Lung (tissue), 12 donors: Measurements from ENCODE around the gene RIC8B. TPM values are rescaled to one million over a fixed set of nuclear protein-coding genes. Genes with fewer than 3 reads are reported as not detected.

ENCODE experiments used
- ATAC-seq: fragments of 200-7000 bp; cut with Tn5 transposase; one replicate; pipeline ENCODE4 v1.9.1; 2020; ENCODE audit warnings: moderate number of reproducible peaks; ENCODE audit not compliant: insufficient read depth, low FRiP score
- DNase-seq, 3 donors: peaks; one replicate each; pipeline ENCODE4 v3.0.0-alpha.2; 2013 to 2017
- H3K27ac ChIP-seq, 2 donors: one replicate each; pipeline ENCODE4 v1.5.1; 2013; ENCODE audit warnings: mild to moderate bottlenecking in 2 of 2, moderate library complexity in 2 of 2, control low read depth in 1 of 2, inconsistent platforms in 1 of 2, low read depth in 1 of 2, low read length in 1 of 2
- H3K27me3 ChIP-seq, 3 donors: one replicate each; pipeline ENCODE4 v1.5.1; 2013; ENCODE audit warnings: low read length in 2 of 3; ENCODE audit not compliant: control insufficient read depth in 3 of 3, insufficient read depth in 3 of 3
- H3K36me3 ChIP-seq, 4 donors: one replicate each; pipeline ENCODE4 v1.5.1; 2013; ENCODE audit warnings: low read length in 4 of 4, mild to moderate bottlenecking in 1 of 4, moderate library complexity in 1 of 4; ENCODE audit not compliant: control insufficient read depth in 4 of 4, insufficient read depth in 4 of 4
- H3K4me1 ChIP-seq, 5 donors: one replicate each; pipeline ENCODE4 v1.5.1; 2013; ENCODE audit warnings: low read length in 5 of 5, mild to moderate bottlenecking in 2 of 5, moderate library complexity in 1 of 5; ENCODE audit not compliant: control insufficient read depth in 5 of 5, insufficient read depth in 5 of 5
- H3K4me3 ChIP-seq: one replicate; pipeline ENCODE4 v1.5.1; 2013; ENCODE audit warnings: mild to moderate bottlenecking, control low read depth, moderate library complexity
- H3K9ac ChIP-seq, 2 donors: one replicate each; pipeline ENCODE4 v1.5.1; 2013; ENCODE audit warnings: low read length in 2 of 2, control low read depth in 1 of 2; ENCODE audit not compliant: insufficient read depth in 1 of 2
- H3K9me3 ChIP-seq, 4 donors: one replicate each; pipeline ENCODE4 v1.5.1; 2013; ENCODE audit warnings: low read length in 3 of 4, mild to moderate bottlenecking in 1 of 4, moderate library complexity in 1 of 4; ENCODE audit not compliant: control insufficient read depth in 4 of 4, insufficient read depth in 3 of 4
- WGBS, 2 donors: extraction: QIAGEN DNeasy Blood & Tissue Kit; methylation state at CpG; one replicate each; pipeline ENCODE4 v1.1.7; 2013; 5-methylcytosine and 5-hydroxymethylcytosine counted together
- polyA plus RNA-seq, 2 donors: library from polyadenylated mRNA; stranded (reverse); fragments of 200-250 nt; gene quantifications; one replicate each; pipeline ENCODE4 v1.2.1, GENCODE V29; 2013
- total RNA-seq, 2 donors: library from RNA; depleted of rRNA in 1 of 2; stranded (reverse); fragments of >200 nt in 1 of 2; gene quantifications; one replicate each; pipeline ENCODE4 v1.2.1, GENCODE V29; 2014 to 2021
- TF ChIP-seq, protein P1 (sequence below): IDR thresholded peaks from 2 replicates; pipeline ENCODE4 v1.5.1; 2012; ENCODE audit warnings: mild to moderate bottlenecking; ENCODE audit errors: control extremely low read depth, extremely low read depth
- donor health status: control.
- donor health status: control.
- donor health status: Bipolar disorder and iron deficiency.
- donor health status: healthy.
- donor health status: DM: yes; HTN: yes; CAD: no.

Gene RIC8B
- total and polyA plus RNA-seq, 4 donors: 3.3 to 14.4 (median 8.2) TPM

DNA sequence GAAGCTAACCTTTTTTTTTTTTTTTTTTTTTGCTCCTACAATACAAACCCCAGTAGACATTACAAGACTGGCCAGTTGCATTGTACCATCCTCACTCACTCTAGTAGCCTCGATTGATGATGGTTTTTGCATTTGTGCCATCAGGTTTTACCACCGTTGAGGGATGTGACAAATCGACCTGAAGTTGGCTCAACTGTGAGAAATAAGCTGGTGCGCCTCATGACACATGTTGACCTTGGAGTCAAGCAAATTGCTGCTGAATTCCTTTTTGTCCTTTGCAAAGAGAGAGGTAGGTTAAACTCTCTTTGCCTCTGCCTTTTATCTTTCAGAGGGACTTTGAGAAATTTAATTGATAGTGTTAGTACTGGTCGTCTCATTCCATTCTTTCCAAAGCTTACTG is 76.8 kb downstream of the RIC8B start:
- TF ChIP-seq, protein P1, sequence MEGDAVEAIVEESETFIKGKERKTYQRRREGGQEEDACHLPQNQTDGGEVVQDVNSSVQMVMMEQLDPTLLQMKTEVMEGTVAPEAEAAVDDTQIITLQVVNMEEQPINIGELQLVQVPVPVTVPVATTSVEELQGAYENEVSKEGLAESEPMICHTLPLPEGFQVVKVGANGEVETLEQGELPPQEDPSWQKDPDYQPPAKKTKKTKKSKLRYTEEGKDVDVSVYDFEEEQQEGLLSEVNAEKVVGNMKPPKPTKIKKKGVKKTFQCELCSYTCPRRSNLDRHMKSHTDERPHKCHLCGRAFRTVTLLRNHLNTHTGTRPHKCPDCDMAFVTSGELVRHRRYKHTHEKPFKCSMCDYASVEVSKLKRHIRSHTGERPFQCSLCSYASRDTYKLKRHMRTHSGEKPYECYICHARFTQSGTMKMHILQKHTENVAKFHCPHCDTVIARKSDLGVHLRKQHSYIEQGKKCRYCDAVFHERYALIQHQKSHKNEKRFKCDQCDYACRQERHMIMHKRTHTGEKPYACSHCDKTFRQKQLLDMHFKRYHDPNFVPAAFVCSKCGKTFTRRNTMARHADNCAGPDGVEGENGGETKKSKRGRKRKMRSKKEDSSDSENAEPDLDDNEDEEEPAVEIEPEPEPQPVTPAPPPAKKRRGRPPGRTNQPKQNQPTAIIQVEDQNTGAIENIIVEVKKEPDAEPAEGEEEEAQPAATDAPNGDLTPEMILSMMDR: no peak
- no peak overlapping the region for H3K4me3 ChIP-seq
- H3K4me1 ChIP-seq: peaks cover 0 to 10% (median 0%) of the 10 kb centered on the region in 5 donors
- H3K9me3 ChIP-seq: no peaks in the 10 kb centered on the region
- 93 to 97% methylated on average over 5 of the region's 5 CpGs for WGBS, 2 donors
- peaks cover 1 to 15% (median 12%) of the 10 kb centered on the region in 4 donors for H3K36me3 ChIP-seq
- H3K27me3 ChIP-seq: no peaks in the 10 kb centered on the region
- ATAC-seq (no peak), DNase-seq (no peak)
- no peak overlapping the region for H3K27ac ChIP-seq
- no peak overlapping the region for H3K9ac ChIP-seq

DNA sequence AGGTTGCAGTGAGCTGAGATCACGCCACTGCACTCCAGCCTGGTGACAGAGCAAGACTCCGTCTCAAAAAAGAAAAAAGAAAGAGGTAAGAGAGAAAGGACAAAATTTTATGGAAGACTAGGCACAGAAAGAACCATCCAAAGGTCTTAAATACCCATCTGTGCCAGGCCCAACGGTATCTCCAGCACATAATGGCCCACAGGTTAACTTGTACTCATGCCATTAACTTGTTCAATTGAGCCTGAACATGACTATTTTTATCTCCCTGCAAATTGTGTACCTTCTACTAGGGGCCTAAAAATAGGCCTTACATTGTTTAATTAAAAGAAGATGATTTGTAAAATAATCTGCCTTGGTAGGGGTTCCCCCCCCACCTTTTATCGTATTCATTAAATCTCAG is 80.2 kb downstream of the RIC8B start:
- no peak for DNase-seq
- Histone ChIP-seq H3K9ac (no peak overlapping the region), H3K36me3 (peaks cover 1 to 10% (median 8%) of the 10 kb centered on the region in 4 donors), H3K27ac (no peak overlapping the region), H3K4me1 (peaks cover 0 to 5% (median 0%) of the 10 kb centered on the region in 5 donors), H3K4me3 (no peak overlapping the region), H3K9me3 (no peaks in the 10 kb centered on the region), H3K27me3 (no peaks in the 10 kb centered on the region)
- 93% methylated on average over 4 of the region's 4 CpGs for WGBS, 2 donors
- ATAC-seq: no peak
- TF ChIP-seq, protein P1: no peak

DNA sequence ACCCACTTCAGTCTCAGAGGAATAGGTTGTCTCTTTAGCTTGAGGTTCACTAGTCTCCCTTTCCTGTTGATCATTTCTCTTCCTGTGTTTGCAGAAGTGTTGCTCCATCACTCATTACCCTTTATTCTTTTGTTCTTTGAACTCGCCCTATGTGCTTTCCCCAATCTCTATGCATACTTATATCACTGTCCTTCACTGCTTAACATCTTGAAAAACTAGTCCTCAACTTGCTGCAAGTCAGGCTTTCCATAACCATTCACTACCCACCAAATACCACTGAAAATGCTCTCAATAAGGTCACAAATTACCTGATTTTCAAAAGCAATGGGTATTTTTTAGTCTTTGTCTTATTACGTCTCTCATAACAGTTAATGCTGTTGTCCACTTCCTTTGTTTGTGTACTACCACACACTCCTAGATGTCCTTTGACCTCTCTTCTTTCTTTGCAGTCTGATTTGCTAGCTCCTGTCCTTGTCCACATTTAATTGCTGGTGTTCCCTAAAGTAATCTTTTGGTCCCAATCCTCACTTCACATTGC is 80.8 kb downstream of the RIC8B start:
- TF ChIP-seq, protein P1: no peak

More for the DNA sequence above, 80.8 kb downstream of the RIC8B start:
- no peak for ATAC-seq
- Histone ChIP-seq H3K9ac (no peak overlapping the region), H3K27me3 (no peaks in the 10 kb centered on the region), H3K4me1 (peaks cover 0 to 5% (median 0%) of the 10 kb centered on the region in 5 donors), H3K36me3 (peaks cover 1 to 10% (median 8%) of the 10 kb centered on the region in 4 donors), H3K4me3 (no peak overlapping the region), H3K9me3 (no peaks in the 10 kb centered on the region), H3K27ac (no peak overlapping the region)
- no peak for DNase-seq
- 67 to 71% methylated on average over 2 of the region's 2 CpGs for WGBS, 2 donors
